AG04449 (cell line): ENCODE results near the gene PDCD4.

Experiments used
- CTCF ChIA-PET: fragments of 350-600 bp; formaldehyde crosslinking; extraction: SDS; loops from one replicate; lab custom pipeline; 2021; ENCODE audit warnings: antibody characterized with exemption; lab: Yijun Ruan, JAX
- POLR2A ChIA-PET: fragments of 400-600, 350-600 bp; formaldehyde crosslinking; extraction: SDS; loops from one replicate; lab custom pipeline; 2020; ENCODE audit warnings: antibody characterized with exemption, inconsistent platforms; lab: Yijun Ruan, JAX
- DNase-seq: peaks from one replicate; pipeline ENCODE4 v3.0.0-alpha.2; 2010; ENCODE audit warnings: low read depth, low spot score
- H3K4me3 ChIP-seq: 2 replicates; pipeline ENCODE4 v1.5.1; 2011; ENCODE audit warnings: low read depth, mild to moderate bottlenecking, control low read depth, low read length
- TF ChIP-seq, protein P1 (sequence below): IDR thresholded peaks from one replicate; pipeline ENCODE4 v1.5.1; 2011; ENCODE audit warnings: mild to moderate bottlenecking, moderate library complexity, low read length, control low read depth, inconsistent platforms; ENCODE audit not compliant: insufficient read depth; ENCODE audit errors: missing control alignments

The PDCD4 gene

DNA sequence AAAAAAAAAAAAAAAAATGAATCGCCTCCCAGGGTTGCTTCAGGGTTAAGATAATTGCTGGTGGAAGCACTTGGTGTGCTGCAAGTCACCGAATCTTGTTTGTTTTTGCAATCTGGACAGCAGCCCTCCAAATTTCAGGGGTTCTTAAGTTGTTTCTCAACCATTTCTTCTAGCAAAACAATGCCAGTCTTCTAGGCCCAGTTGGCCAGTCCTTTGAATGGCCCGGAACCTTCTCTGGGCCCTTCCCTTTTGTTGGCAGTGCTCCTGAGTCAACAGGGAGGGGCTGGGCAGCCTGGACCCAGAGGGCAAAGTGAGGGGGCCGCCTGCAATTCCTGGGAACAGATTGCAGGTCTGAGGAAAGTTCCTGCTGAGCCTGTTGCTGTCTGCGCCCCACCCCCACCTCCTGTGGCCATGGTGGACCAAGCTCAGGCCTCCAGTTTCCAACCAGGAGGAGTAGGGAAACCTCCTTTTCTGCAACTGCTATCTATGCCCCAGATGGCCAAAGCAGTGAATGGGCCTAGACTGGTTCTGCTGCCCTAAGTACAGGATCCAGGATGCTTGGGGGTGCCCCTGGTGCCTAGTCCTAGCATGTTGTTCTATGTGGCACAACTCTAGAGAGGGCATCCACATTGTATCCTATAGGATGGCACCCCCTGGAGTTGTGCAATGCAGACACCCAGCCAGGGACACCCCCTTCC is 31.4 kb upstream of the PDCD4 start:
- TF ChIP-seq, protein P1, sequence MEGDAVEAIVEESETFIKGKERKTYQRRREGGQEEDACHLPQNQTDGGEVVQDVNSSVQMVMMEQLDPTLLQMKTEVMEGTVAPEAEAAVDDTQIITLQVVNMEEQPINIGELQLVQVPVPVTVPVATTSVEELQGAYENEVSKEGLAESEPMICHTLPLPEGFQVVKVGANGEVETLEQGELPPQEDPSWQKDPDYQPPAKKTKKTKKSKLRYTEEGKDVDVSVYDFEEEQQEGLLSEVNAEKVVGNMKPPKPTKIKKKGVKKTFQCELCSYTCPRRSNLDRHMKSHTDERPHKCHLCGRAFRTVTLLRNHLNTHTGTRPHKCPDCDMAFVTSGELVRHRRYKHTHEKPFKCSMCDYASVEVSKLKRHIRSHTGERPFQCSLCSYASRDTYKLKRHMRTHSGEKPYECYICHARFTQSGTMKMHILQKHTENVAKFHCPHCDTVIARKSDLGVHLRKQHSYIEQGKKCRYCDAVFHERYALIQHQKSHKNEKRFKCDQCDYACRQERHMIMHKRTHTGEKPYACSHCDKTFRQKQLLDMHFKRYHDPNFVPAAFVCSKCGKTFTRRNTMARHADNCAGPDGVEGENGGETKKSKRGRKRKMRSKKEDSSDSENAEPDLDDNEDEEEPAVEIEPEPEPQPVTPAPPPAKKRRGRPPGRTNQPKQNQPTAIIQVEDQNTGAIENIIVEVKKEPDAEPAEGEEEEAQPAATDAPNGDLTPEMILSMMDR: no peak
- DNase-seq: no peak
- no peak overlapping the region for H3K4me3 ChIP-seq
- POLR2A ChIA-PET: no interaction called here
- CTCF ChIA-PET: no interaction called here

- POLR2A ChIA-PET: no interaction called here
- no peak overlapping the region for H3K4me3 ChIP-seq
- TF ChIP-seq, protein P1: no peak
- CTCF ChIA-PET: no interaction called here
- no peak for DNase-seq
These were observed 30.8 kb upstream of the PDCD4 start for GRCh38 chr10:110840923-110841428.

GRCh38 chr10:110841767-110842267 is 29.9 kb upstream of the PDCD4 start:
- TF ChIP-seq, protein P1: no peak
- no peak for DNase-seq
- CTCF ChIA-PET: no interaction called here
- H3K4me3 ChIP-seq: no peak overlapping the region
- POLR2A ChIA-PET: no interaction called here

- CTCF ChIA-PET: no interaction called here
- H3K4me3 ChIP-seq: no peak overlapping the region
- TF ChIP-seq, protein P1: no peak
- POLR2A ChIA-PET: no interaction called here
- no peak for DNase-seq
These were observed 29.3 kb upstream of the PDCD4 start for GRCh38 chr10:110842326-110842904.

- TF ChIP-seq, protein P1: no peak
- DNase-seq: no peak
- ChIA-PET POLR2A (no interaction called here), CTCF (no interaction called here)
- H3K4me3 ChIP-seq: no peak overlapping the region
These were observed 28.7 kb upstream of the PDCD4 start for GRCh38 chr10:110843031-110843430.
